GM20000 (cell line): ENCODE measurements around the gene HSBP1L1.
"Not testable (repeated sequence)": the region's sequence is repeated elsewhere in the genome, so short reads cannot be mapped to it uniquely, and the experiment has no call there.

Source experiments
- DNase-seq: peaks from one replicate; pipeline ENCODE4 v3.0.0; 2012; ENCODE audit warnings: low spot score
- TF ChIP-seq, protein P1 (sequence below): IDR thresholded peaks from 2 replicates; pipeline ENCODE4 v1.5.1; 2012; ENCODE audit warnings: mild to moderate bottlenecking, control low read depth; ENCODE audit errors: extremely low read depth, missing control alignments

Gene HSBP1L1

DNA sequence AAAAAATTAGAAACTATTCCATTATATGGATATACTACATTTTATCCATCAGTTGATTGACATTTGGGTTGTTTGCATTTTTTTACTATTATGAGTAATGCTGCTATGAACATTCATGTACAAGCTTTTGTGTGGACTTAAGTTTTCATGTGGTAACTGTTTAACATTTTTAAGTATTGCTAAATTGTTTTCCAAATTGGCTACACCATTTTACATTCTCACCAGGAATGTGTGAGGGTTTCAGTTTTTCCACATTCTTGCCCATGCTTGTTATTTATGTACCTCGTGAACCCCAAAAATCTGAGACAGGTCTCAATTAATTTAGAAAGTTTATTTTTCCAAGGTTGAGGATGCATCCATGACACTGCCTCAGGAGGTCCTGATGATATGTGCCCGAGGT is 27.1 kb downstream of the HSBP1L1 start:
- TF ChIP-seq, protein P1, sequence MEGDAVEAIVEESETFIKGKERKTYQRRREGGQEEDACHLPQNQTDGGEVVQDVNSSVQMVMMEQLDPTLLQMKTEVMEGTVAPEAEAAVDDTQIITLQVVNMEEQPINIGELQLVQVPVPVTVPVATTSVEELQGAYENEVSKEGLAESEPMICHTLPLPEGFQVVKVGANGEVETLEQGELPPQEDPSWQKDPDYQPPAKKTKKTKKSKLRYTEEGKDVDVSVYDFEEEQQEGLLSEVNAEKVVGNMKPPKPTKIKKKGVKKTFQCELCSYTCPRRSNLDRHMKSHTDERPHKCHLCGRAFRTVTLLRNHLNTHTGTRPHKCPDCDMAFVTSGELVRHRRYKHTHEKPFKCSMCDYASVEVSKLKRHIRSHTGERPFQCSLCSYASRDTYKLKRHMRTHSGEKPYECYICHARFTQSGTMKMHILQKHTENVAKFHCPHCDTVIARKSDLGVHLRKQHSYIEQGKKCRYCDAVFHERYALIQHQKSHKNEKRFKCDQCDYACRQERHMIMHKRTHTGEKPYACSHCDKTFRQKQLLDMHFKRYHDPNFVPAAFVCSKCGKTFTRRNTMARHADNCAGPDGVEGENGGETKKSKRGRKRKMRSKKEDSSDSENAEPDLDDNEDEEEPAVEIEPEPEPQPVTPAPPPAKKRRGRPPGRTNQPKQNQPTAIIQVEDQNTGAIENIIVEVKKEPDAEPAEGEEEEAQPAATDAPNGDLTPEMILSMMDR = no peak
- no peak for DNase-seq

DNA sequence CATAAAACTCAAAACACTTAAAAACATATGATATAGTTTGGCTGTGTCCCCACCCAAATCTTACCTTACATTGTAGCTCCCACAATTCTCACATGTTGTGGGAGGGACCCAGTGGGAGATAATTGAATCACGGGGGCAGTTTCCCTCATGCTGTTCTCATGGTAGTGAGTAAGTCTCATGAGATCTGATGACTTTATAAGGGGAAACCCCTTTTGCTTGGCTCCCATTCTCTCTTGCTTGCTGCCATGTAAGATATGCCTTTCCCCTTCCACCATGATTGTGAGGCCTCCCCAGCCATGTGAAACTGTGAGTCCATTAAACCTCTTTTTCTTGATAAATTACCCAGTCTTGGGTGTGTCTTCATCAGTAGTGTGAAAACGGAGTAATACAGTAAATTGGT is 35.3 kb downstream of the HSBP1L1 start:
- DNase-seq = not testable (repeated sequence)

DNA sequence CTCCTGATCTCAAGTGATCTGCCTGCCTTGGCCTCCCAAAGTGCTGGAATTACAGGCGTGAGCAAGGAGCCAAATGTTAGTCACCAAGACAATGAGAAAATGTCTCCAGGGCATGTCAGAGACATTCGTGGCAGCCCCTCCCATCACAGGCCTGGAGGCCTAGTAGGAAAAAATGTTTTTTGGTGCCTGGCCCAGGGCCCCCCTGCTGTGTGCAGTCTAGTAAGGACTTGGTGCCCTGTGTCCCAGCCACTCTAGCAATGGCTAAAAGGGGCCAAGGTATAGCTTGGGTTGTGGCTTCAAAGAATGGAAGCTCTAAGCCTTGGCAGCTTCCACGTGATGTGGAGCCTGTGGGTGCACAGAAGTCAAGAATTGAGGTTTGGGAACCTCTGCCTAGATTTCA is 36.4 kb downstream of the HSBP1L1 start:
- no peak for DNase-seq
- TF ChIP-seq, protein P1 = no peak

DNA sequence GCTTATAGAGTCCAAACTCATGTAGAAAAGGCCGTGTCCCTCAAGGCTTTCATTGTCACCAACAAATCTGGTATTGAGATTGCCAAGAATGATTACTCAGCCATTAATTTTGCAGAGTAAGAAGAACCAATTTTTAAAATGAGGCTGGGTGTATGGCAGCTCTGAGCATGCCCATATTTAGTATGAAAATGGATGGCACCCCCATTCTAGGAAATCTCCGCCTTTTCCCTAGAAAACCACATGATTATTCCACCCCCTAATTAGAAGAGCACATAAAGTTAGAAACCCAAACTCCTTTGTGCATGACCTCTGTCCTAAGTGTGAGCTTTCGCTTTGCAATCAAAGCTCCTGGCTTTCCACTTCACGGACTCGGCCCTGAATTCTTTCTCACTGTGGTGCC is 38.0 kb downstream of the HSBP1L1 start:
- TF ChIP-seq, protein P1 = no peak

DNA sequence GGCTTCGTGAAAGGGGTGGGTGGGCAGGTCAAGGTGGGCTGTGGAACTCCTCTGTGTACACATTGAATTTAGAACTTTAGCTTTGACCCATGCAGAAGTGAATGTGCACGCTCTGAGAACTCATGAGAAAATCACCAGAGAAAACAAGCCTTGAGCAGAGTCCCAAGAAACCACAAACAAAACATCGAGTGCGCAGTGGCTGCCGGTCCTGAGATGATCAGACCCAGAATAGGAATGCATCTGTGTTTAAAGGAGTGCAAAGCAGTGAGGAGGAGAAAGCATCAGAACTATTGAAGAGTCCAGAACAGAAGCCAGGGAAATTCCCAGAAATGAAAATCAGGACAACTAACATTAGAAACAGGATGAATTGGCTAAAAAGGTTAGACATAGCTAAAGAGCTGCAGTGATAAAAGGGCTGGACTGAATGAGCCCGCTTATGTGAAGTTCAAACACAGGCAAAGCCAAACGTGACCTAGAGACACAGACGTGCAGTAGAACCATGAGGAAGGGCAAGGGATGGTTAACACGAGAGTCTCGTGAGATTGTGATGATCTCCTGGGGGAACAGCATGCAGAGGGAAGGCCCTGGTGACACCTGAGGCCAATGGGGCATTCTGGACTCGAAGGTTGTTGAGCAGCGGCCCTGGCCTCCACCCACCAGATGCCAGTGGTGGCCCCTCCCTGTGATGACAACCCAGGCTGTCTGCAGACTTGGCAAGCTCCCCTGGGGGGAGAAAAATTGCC is 40.3 kb downstream of the HSBP1L1 start:
- DNase-seq = no peak
- TF ChIP-seq, protein P1 = no peak

More for the DNA sequence above, 38.0 kb downstream of the HSBP1L1 start:
- no peak for DNase-seq

DNA sequence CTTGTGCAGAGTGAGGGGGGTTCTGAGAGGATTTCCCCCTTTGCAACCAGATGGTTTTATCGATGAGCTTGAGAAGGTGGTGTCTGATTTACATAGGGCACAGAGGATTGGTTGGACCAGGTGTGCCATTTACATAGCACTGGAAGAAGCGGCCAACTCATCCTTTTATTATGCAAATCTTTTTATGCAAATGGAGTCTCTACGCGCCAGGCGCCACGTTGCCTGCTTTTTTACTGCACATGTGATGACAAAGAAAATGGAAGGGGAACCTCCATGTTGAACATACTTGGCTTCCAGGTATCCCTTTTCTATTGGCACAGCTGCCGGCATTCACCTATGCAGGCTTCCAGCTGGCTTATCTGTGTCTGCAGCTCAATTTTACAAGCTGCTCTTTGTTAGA is 42.3 kb downstream of the HSBP1L1 start:
- TF ChIP-seq, protein P1 = no peak
- no peak for DNase-seq

DNA sequence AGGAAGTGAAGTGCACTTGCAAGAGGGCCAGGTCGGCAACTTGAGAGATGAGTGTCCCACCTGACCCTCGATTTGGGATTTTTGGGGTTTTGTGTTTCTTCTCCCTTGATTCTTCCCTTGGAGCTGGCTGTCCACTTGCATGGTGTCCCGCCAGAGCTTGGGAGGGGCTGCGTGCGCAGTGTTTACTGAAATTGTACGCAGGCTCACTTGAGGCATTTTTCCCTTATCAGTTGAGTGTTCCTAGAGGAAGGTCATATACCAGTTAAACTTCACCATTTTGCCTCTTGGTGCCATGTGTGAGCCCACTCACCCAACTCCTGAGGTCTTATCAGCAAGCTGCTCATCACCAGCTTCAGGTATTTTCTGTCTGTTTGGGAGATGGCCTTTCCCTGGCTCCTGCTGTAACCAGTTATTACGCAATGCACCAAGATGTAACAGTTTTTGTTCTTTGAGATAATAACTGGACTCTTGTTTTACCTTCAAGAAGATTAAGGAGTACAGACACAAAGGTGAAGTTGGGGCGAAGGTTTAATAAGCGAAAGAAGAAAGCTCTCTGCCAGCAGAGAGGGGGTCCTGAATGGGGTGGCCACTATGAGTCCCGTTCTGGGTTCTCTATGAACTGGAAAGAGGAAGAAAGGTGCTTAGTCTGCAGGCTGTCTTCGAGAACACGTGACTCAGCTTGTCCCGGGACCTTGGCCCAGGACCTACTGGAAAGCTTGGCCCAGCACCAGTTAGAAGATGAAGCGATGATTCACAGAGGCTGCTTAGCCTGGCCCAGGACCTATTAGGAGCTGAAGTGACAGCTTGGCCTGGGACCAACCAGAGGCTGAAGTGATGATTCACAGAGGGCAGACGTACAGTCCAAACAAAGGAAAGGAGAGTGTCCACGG is 45.5 kb downstream of the HSBP1L1 start:
- DNase-seq = no peak
- TF ChIP-seq, protein P1 = no peak

DNA sequence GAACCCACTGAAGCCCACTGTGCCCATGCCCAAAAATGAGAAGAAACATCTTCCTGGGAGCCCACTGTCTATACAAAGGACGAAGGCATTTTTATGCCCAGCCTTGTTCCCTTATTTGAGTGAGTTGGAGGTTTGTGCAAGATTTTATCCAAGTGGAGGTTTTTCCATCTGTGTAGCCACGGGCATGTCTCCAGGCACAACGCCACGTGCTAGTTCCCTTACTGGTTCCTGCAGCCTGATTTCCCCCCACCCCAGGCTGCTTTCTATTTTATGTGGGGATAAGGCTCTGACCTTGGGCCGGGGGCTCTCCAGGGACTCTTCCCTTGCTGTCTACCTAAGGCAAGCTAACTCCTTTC is 46.1 kb downstream of the HSBP1L1 start:
- no peak for DNase-seq

DNA sequence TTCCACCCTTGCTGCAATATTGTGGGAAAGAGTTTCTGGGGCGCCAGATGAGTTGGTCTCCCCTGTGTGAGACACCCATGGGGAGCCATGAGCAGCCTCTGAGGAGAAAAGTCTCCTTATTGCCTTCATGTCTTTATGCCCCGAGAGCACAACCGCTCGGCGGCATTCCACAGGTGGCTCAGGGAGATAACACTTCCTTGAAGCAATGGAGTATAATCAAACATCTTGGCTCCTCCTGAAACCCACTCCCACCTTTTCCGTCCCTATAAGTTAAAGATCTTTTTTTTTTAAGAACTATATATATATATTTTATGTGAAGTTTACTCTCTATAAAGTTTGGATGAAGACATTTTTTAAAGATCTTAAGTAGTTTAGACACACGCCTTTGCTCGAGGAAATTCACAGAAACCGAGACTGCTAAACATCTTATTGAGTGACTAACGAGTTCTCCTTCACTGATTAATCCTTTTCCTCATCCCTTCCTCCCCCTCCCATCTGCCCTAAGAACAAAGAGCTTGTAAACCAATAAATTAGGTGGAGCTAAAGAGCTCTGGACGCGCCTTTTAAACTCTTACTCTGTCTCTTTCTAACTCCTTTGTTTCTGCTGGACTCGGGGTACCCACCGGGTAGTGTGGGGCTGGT is 47.2 kb downstream of the HSBP1L1 start:
- not testable (repeated sequence) for DNase-seq

More for the DNA sequence above, 46.1 kb downstream of the HSBP1L1 start:
- TF ChIP-seq, protein P1 = no peak
